Right lobe of liver (tissue), 4 donors: Measurements from ENCODE around the gene CELSR1.

Source experiments
- POLR2A ChIP-seq: fragments of 450-650 bp; IDR thresholded peaks from one replicate; pipeline ENCODE4 v1.6.1; 2017; ENCODE audit warnings: antibody characterized with exemption, mild to moderate bottlenecking
- TF ChIP-seq, protein P1 (sequence below), 4 donors: fragments of 200-600 bp in 3 of 4; fragments of 450-650 bp in 1 of 4; IDR thresholded peaks; one replicate each; pipeline versions ENCODE4 v1.5.1 to v1.8.0; 2016 to 2022; ENCODE audit warnings: antibody characterized with exemption in 4 of 4, mild to moderate bottlenecking in 2 of 4
- donor health status: DM: no; HTN: no; CAD: no.
- donor health status: DM: no; HTN: no; CAD: no.
- donor health status: DM: no; HTN: yes; CAD: no.

- TF ChIP-seq, protein P1, sequence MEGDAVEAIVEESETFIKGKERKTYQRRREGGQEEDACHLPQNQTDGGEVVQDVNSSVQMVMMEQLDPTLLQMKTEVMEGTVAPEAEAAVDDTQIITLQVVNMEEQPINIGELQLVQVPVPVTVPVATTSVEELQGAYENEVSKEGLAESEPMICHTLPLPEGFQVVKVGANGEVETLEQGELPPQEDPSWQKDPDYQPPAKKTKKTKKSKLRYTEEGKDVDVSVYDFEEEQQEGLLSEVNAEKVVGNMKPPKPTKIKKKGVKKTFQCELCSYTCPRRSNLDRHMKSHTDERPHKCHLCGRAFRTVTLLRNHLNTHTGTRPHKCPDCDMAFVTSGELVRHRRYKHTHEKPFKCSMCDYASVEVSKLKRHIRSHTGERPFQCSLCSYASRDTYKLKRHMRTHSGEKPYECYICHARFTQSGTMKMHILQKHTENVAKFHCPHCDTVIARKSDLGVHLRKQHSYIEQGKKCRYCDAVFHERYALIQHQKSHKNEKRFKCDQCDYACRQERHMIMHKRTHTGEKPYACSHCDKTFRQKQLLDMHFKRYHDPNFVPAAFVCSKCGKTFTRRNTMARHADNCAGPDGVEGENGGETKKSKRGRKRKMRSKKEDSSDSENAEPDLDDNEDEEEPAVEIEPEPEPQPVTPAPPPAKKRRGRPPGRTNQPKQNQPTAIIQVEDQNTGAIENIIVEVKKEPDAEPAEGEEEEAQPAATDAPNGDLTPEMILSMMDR (IDR thresholded peaks at IDR 0.05) = no peak
- TF ChIP-seq POLR2A = no peak
Observed at GRCh38 chr22:46355996-46356471, 181.4 kb downstream of the CELSR1 start.
